ENCODE measurements around the gene CRB2.

Gene CRB2

DNA sequence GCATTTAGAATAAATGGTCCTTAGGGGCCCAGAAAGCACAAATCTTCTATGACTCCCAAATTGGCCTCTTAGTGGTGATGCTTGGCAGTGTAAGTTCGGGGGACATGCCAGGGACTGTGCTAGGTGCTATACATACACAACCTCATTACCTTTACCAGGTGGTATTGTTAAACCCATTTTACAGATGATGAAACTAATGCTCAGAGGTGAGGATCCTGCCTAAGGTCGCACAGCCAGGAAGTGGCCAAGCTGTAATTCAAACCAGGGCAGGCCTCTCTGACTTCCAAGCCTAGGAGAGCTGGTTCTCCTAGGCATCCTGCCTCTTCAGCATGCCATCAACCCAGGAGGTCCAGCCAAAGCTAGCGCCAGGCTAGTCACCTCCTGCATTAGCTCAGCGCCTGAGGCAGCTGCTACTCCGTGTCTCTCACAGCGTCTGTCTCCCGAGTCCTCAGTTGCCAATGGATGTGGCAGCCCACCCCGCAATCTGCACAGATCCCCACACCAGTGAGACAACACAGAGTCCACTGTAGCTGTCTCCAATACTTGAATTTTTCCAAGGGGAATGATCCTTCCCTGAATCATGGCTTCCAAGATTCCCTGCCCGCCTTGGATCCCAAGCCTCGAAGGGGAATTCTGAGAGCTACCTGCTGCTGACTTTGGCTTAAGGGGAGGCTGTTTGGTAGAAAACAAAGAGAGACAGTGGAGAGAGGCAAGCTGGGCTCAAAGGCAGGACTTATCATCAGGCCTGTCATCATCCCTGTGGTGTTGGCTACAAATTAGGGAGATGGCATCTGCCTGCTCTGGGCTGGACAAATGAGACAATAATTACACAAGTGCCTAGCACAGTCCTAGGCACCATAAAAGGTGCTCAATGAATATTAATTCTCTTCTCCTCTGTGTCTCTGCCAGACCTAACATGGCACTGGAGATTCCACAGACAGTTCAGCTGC lies 52.6 kb downstream of the CRB2 start:
- no peak for DNase-seq

DNA sequence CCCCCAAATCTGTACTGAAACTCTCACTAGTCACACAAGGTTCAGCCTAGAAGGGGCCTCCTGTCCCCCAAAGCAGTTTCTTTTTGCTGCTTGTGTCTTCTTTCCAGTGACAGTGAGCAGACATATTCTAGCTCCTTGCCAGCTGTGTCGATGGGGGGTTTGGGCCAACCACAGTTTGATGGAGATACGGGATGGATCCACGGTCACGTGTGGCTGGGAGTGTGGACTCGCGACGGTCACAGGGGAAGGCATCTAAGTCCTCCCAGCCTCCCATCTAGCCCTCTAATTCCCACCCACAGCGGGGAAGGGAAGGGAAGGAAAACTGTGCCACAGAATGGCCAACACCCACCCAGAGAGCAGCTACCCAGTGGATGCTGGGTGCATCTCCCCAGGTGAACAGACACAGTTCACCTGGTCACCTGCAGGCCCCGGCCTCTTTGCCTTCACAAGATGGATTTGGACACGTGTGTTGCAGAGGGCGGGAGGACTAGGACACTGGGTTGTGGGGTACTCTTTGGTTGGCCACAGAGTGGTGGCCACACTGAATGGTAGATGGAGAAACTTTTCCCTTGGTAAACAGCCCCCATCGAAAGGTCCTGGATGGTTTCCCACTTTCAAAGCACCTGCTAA lies 54.4 kb downstream of the CRB2 start:
- no peak for DNase-seq

DNA sequence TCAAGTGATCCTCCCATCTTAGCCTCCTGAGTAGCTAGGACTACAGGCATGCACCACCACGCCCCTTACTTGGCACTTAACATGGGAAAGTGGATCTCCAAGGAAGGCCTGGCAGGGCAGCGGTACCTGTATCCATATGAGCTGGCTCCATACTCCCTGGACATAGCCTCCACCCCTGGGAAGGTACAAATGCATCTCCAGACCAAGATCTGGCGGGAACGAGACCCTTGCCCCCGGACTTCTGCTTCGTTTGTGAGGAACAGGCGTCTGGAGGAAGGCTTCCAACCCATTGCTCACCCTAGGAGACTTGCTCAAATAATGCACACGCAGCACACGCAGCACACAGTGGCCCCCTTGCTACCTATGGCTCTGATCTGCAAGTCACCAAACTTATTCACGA lies 55.2 kb downstream of the CRB2 start:
- DNase-seq, result no peak

DNA sequence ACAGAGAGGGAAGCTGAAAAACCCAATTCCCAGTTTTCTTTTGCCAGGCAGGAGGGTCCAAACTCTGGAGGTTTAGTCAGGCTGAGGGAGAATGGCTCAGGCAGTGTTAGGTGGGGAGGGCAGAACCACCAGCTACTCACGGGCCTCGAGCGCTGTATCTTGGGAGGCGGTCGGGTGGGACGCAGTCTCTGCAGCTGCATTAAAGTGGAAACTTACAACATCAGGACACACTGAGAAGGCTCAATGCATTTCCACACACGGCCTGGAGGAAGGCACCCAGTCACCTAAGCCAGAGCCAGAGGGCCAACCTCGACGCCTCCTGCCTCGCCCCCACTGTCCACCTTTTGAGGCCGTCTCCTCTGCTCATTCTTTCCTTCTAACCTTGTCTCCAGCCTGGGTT lies 55.6 kb downstream of the CRB2 start:
- DNase-seq, result no peak

DNA sequence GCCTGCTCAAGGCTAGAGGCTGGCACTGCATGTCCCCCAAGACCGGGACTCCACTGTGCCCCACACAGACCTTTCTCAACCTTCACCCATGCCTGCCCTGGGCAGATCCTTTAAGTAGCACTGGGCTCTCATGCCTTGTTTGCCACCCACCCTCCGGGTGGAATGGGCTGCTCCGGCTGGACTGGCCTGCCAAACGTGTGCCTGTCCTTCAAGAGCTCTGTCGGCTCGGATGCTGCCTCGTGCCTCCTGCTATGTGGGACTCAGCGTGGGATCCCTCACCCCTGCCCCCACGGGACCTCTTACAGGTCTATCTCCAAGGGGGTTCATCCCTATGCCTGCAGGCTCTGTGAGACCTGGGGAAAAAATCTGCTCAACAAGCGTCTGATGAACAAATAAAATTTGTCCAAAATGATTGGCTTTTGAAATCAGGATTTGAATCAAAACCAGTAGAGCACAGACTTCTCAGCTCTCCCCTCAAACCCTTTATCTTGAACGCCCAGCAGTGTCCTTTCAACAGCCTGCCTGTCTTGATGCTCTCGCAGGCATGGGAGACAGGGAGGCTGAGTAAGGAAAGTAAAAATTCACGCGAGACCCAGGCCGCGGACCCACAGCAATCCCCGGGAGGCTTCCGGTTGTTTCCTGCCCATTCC lies 56.3 kb downstream of the CRB2 start:
- no peak for DNase-seq

DNA sequence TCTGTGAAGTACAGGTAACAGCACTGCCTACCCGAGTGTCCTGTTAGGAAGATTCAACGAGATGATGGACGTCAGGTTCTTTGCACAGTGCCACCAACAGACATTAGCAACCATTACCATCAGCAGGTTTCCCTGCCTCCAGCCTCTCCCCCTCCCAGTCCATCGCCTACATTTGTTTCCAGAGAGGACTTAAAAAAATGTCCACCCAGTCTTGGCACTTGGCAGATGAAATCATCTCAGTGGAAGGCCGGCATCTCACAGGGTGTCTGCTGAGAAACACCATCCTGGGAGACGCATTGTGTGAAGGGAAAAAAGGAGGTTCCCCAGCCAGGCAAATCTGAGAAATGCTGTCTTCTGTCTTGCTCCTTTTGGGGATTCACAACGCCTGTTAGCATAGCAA lies 58.2 kb downstream of the CRB2 start:
- DNase-seq, result no peak

DNA sequence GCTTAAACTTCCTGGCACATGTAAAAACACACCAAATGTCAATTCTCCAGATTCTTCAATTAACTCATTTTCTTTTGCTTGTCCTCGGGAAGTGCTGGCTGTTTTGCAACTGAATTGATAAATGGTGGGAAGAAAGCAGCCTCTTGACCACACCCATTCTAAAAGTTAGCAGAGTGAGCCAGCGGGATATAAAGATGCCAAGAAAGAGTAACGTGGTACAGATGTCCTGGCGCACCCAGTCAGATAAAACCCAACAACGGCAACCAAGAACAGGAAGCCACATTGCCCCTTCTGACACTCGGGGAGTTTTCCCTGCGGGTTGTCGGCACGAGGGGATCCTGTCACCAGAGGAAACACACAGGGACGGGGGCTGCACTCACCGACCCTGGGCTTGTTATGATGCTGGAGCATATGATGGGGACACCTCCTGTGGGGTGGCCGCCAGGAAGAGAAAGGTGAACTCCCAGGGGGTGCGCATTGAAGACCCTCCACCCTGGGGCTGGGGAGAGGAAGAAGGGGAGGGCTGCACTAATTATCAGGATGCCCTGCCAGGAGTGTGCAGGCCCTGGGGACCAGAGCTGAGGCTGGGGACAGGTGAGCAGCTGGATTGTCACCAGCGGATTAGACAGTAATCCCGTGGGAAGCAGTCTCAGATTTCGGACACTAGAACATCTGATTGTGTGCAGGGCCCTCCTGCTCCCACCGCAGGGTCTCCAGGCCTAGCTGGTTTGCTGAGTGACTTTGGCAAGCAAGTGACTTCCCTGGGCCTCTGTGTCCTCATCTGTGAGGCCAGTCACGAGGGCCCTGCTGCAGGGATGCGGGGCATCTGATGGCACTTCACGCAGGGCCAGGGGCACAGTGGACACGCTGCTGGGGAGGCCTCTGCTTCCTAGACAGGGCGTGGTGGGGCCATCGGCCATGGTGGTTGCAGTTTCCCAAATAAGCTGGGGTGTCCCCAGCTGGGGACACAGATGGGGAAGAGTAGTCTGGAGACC lies 59.2 kb downstream of the CRB2 start:
- no peak for DNase-seq

DNA sequence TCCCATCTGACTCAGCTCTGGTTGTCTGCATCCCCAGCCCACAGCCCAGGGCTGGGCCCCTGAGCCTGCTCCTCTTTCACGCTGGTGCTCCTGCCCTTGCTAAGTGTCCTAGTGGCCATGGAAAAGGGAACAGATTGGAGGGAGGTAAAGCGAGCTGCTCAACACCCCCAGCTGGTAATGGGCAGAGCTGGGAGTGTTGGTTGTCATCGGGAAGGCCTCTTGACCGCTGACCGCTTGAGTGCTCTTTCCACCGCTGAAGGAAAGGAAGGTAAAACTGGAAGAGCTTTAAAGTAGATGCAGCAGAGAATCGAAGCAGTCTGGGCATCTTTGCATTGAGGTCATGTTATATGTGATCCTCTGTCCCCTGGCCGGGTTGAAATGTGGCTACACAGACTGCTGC lies 60.2 kb downstream of the CRB2 start:
- DNase-seq, result no peak

DNA sequence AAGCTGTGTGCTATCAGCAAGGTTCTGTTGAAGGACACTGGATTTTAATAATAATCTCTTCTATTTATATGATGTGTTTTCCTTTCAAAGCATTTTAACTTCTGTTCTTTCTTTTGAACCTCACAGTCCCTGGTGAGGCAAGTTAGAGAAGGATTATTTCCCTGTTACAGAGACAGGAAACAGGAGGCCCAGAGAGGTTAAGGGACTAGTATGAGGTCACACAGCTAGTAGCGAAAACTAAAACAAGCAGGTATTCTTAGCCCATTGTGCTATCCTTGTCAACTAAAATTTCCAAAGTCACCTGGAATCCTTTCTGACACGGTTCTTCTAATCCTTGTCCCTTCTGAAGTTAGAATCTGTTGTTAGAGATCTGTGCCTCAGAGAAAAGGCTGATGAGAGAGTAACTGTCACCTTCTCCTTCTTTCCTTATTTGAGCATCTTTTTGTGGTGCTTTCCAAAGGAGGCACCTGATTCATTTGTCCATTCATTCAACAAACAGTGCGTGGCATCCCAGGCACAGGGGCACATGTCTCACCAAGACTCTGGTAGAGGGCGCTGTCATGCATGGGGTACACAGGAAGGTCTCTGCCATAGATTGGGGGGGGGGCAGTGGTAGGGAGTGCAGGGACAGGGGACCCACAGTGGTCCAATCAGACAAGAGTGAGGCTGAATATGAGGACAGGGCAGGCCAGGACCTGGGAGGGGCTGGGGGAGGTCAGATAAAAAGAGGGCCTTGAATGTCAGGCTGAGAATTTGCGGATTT lies 61.5 kb downstream of the CRB2 start:
- DNase-seq, result no peak

DNA sequence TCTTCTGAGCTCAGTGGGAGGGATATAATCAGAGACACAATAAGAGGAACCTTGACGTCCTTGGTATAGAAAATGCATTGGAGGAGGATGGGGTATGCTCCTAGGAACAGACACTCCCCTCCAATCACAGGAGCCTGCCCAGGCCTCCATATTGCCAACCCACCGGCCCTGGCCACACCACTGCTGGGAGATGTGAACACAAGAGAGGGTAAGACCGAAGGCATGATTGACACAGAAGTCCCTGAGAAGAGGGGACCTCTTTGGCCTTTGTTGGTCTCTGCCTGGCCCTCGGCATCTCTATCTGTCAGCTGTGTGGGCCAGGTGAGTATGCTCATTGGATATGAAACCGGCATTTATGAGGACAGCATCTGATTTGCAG lies 62.0 kb downstream of the CRB2 start:
- no peak for DNase-seq

DNA sequence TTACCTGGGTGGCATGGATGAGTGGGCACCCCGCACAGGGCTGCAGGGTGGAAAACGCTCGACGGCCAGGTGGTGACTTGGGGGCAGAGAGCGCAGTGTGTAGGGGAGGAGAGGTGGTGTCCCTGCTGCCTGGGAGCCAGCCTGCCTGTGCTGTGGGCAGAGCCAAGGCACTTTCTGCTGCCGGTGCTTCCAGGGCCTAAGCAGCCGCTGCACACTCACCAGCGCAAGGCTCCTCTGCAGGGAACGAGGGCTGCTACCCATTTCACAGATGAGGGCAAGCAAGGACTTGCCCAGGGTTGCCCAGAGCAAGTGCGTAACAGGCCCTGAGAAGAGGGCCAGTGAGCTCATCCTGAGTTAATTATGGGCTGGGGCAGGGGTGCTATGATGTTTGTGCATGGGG lies 62.5 kb downstream of the CRB2 start:
- DNase-seq, result no peak

DNA sequence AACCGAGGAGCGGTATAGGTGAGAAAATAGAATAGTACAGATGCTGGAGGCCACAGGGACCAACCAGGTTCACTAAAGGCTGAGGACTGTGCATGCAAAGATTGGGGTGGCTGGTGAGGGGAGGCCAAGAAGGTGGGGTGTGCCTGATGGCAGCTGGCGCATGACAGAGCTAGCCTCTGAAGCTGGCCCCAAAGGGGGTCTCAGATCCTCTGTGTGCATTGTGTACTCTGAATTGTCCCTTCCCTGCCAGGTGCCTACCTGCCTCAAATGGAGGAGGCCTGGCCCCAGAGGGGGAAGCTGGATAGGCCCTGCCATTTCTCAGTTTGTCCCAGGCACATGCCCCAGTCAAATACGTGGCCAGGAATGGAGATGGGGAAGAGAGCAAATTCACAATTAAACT lies 63.1 kb downstream of the CRB2 start:
- DNase-seq, result no peak

DNA sequence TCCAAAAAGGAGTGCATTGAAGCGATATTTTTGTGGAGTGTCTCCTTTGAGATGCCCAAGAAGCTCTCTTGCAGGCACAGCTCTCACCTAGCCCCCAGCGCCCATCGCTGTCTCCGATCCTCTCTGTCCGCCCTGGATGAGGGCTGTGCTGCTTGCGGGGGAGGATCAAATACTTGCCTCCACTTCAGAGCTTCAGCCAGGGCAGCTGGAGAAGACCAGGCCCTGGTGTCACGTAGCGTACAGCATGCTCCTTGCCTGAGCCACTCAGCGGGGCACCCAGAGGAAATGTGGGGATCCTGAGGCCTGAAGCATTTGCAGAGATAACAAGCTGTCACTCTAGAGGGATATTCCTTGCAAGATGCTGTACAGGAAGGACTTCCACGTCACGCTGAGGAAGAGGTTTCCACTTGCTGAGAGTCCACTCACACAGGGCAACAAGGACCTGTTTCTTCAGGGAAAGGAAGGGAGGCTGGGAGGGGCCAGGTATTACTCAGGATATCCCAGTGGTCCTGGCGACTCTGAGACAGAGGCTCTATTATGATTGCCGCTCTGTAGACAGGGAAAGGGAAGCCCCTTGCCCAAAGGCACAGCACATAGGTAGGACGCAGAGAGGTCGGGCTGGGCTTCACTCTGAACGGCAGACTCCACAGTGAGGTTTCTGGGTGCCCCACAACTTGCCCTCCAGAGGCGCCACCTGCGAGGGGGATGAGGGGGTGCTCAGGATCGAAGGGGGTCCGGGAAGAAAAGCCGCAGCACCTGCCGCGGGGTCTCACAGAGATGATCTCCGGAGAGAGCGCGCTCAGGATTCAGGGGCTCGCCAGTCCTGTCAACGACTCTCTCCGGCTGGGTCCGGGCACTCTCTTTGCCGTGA lies 64.0 kb downstream of the CRB2 start:
- DNase-seq, result no peak

DNA sequence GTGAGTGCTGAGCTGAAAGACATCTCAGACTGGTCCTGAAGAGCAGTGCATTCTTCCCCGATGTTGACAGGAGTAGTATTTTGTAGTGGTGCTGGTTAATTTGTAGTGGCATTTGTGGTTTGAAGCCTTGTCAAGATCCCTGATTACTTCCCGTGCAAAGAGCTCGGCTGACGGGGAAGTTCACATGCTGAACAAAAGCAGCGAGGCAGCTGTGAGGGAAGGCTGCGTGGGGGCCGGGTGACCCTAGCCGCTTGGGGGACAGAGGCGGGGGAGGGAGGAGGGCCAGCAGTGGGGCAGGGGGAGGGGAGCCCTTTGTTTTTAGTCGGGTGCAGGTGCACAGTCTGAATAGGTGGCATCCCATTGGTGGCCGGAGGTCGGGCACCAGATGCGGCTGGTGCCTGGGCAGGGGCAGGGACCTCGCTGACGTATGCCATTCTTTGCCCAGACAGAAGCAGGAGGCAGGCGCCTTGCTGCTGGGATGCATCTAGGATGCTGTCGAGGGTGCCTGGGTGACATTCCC lies 64.7 kb downstream of the CRB2 start:
- no peak for DNase-seq

DNA sequence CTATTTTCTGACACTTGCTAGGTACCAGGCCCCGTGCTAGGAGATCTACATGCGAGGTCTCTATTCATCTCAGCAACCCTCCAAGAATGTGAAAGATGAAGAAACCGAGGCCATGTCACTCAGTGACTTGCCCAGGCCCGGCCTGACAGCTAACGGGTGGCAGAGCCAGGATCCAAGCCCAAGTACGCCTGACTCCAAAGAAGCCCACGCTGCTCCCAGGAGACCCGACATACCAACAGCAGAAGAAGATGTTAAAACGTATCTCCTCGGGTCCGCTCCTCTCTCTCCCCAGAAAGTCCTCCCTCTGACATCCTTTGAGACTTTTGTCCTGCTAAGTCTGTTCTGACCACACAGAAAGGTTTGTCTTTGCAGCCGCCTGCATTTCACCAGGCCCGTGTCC lies 65.2 kb downstream of the CRB2 start:
- no peak for DNase-seq

DNA sequence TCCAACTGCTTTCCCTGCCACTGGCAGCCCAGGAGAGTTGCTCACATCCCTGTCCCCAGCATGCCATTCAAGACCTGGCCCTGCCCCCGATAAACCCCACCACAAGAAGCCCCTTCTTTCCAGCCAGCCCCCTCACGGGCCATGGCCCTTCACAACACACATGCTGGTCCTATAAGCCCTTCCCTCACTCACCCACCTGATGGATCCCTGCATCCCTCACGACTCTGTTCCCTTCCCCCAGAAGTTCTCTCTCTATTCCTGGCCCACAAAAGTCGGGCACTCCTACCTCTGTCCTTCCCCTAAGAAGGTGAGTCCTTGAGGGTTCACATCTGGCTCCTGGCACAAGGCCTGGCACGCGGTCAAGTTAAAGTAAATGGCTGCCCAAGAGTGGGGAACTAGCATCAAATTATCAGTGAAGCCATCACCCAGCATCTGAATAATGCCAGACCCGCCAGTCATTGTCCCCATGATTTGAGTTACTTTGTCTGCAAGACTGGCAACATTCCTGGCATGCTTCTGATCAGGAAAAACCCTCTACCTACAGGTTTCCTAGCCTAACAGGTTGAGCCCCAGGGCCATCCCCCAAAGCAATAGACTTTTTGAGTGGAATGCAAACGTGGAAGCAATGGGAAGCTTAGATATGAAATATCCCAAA lies 65.9 kb downstream of the CRB2 start:
- DNase-seq, result no peak

DNA sequence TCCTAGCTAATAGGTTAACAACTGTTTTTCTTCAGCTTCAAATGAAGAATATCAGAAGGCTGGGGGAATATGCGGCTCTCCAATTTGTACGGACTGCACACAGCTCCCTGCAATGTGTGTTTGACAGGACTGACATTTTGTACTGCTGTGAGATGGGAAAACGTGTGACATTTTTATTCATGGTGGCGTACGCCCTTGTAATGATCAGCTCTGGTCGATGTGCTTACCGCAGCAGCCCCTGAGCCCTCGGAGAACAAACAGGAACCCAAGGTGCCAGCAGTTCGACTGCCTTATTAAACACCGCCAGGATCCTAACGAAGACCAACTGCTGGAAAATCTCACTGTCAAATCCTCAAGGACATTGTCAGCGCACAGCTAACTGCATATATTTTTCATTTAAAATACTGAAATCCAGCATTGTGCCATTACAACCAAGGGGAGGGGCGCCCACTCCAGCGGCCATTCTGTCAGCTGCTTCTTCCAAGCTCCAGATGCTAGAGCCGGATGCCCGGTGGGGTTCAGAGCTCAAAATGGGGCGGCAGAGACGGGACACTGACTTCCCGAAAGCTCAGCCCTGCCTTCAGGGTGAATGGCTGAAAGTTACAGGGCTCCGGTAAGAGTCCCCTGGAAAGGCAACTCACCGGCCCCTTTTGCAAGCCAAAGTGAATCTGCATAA lies 66.8 kb downstream of the CRB2 start:
- DNase-seq, result no peak

DNA sequence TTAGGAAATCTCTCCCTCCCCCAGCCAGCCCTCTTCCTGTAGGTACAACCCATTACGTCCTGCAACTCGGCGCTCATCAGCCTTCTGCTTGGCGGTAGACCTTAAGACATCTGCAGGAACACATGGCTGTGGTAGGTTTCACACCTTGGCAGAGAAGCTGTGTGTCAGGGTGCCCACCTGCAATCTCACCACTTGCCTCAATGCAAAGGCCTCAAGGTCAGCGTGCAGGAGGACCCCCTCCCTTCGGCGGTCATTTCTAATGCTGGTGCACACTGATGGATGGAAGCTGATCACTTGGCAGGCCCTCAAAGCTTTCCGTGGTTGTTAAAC lies 67.3 kb downstream of the CRB2 start:
- no peak for DNase-seq

DNA sequence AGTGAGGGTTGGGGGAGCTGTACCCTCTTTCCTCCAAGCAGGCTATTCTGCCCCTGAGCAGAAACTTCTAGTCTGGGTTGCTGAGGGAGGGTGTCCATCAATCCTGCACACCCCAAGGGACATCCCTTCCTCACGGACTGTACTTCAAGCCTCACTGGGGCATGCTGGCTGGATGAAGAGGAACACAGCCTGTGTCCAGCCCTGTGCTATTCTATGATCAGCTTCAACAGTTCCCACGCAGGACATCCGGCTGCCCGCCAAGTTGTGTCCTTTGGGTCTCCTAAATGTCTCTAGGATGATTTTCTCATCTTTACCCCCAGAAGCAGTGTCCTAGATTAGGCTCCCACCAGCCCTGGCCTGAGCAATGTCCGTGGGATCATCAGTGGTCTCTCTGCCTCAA lies 68.1 kb downstream of the CRB2 start:
- no peak for DNase-seq
